H1 (cell line): ENCODE measurements around the gene PDE3A.

Experiments
- KDM5A ChIP-seq: fragments of 200-600 bp; IDR thresholded peaks from 2 replicates; pipeline ENCODE4 v1.7.1; 2012; ENCODE audit warnings: mild to moderate bottlenecking, low read length, inconsistent platforms, mixed read lengths
- PHF8 ChIP-seq: fragments of 200-600 bp; sonication (generic); conservative IDR thresholded peaks from 2 replicates; pipeline ENCODE4 v1.7.1; 2012; ENCODE audit warnings: low read depth, mild to moderate bottlenecking, inconsistent platforms, low read length, moderate library complexity
- SP1 ChIP-seq: IDR thresholded peaks from 2 replicates; pipeline ENCODE4 v1.6.1; 2011; ENCODE audit warnings: low read depth, low read length
- TAF1 ChIP-seq: IDR thresholded peaks from 2 replicates; pipeline ENCODE4 v1.6.1; 2011; ENCODE audit warnings: mild to moderate bottlenecking, low read depth, low read length
- ZNF274 ChIP-seq: IDR thresholded peaks from 2 replicates; pipeline ENCODE4 v1.7.0; 2012; ENCODE audit warnings: low read length, borderline replicate concordance; ENCODE audit errors: extremely low read depth
- TF ChIP-seq, protein P1 (sequence below), 3 experiments: IDR thresholded peaks; 1 replicate in 2 of 3; 2 replicates in 1 of 3; pipeline versions ENCODE4 v1.5.1 to v1.6.1; 2011; ENCODE audit warnings: low read length in 3 of 3, mild to moderate bottlenecking in 3 of 3, inconsistent platforms in 2 of 3, low read depth in 1 of 3, moderate library complexity in 1 of 3; ENCODE audit not compliant: insufficient read depth in 1 of 3; ENCODE audit errors: control extremely low read depth in 1 of 3
- TF ChIP-seq, protein P2 (sequence below): IDR thresholded peaks from 2 replicates; pipeline ENCODE4 v1.6.1; 2011; ENCODE audit warnings: low read depth, mild to moderate bottlenecking, low read length; ENCODE audit not compliant: insufficient read depth
- TF ChIP-seq, protein P3 (sequence below): IDR thresholded peaks from 2 replicates; pipeline ENCODE4 v1.6.1; 2012; ENCODE audit warnings: low read length, inconsistent platforms

DNA sequence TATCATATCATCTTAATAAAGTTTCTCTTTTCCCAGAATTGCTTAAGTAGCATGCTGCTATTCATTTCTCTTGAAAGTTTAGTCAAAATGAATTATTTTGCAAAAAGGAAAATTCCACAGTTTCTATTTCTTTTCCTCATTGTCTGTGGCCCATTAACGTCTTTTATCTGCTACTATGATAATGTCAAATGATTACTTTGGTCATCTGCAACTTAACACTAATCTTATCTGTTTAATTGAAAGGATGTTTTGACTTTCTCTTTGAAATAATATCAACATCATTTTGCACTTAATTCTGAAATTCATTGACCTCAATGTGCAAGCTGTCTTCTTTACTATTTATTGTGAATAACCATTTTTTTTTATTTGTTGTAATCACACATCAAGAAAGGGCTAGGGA is 180.3 kb downstream of the PDE3A start:
- TF ChIP-seq, protein P1, sequence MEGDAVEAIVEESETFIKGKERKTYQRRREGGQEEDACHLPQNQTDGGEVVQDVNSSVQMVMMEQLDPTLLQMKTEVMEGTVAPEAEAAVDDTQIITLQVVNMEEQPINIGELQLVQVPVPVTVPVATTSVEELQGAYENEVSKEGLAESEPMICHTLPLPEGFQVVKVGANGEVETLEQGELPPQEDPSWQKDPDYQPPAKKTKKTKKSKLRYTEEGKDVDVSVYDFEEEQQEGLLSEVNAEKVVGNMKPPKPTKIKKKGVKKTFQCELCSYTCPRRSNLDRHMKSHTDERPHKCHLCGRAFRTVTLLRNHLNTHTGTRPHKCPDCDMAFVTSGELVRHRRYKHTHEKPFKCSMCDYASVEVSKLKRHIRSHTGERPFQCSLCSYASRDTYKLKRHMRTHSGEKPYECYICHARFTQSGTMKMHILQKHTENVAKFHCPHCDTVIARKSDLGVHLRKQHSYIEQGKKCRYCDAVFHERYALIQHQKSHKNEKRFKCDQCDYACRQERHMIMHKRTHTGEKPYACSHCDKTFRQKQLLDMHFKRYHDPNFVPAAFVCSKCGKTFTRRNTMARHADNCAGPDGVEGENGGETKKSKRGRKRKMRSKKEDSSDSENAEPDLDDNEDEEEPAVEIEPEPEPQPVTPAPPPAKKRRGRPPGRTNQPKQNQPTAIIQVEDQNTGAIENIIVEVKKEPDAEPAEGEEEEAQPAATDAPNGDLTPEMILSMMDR (IDR thresholded peaks at IDR 0.05; ENCODE audit: control extremely low read depth in 1 of 3, insufficient read depth in 1 of 3, low read depth in 1 of 3, low read length in 3 of 3): no peak
- TF ChIP-seq SP1 (no peak), ZNF274 (no peak), KDM5A (no peak), PHF8 (no peak), TAF1 (no peak)
- TF ChIP-seq, protein P2, sequence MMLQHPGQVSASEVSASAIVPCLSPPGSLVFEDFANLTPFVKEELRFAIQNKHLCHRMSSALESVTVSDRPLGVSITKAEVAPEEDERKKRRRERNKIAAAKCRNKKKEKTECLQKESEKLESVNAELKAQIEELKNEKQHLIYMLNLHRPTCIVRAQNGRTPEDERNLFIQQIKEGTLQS: no peak
- TF ChIP-seq, protein P3, sequence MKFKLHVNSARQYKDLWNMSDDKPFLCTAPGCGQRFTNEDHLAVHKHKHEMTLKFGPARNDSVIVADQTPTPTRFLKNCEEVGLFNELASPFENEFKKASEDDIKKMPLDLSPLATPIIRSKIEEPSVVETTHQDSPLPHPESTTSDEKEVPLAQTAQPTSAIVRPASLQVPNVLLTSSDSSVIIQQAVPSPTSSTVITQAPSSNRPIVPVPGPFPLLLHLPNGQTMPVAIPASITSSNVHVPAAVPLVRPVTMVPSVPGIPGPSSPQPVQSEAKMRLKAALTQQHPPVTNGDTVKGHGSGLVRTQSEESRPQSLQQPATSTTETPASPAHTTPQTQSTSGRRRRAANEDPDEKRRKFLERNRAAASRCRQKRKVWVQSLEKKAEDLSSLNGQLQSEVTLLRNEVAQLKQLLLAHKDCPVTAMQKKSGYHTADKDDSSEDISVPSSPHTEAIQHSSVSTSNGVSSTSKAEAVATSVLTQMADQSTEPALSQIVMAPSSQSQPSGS: no peak
